ENCODE measurements around the gene COL25A1.

COL25A1 gene

GRCh38 chr4:109302361-109303139 lies at the start of gene COL25A1:
Gene COL25A1 (minus strand): TSS chr4:109302658.
- DNase-seq, result peak; percentile 34

DNA sequence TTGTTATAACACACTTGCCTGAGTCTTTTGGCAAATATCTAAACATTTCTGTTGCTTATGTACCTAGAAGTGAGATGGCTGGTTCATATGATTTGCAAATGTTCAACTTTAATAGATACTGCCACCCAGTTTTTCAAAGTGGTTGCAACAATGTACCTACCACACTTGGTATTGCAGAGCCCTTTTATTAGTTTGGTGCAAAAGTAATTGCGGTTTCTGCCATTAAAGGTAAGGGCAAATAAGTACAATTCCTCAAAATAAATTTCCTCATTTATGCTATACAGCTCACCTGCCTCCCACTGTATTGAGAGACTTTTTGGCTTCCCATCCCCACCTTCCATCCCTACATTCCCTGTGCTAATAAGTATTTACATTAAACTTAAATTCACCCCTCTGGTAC lies 47.7 kb upstream of the COL25A1 start:
- DNase-seq, result no peak

GRCh38 chr4:109334129-109335105 lies 32.0 kb upstream of the COL25A1 start:
- no peak for DNase-seq

DNA sequence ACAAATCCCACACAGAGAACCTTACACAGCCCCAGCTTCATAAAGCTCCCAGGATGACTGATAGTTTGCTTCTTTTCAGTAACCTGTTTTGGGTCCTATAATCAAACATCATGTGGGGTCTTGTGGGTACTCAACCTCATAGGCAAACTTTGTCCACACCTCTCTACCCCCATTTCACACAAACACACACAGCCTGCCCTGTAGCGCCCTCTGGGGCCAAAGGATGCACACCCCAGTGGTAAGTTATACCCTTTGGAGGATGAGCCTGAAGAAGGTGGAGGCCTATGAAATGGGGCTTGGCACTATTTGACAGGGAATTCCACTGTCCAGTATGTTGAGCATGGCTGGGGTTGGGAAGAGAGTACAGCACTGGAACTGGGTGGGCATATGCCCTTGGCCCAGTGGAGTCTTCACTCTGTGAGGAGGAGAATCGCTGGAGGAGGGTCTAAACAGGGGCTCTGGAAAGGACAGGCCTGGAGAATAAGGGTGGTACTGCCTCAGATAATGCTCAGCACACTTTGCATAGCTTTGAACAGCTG lies 30.5 kb upstream of the COL25A1 start:
- DNase-seq, result no peak

DNA sequence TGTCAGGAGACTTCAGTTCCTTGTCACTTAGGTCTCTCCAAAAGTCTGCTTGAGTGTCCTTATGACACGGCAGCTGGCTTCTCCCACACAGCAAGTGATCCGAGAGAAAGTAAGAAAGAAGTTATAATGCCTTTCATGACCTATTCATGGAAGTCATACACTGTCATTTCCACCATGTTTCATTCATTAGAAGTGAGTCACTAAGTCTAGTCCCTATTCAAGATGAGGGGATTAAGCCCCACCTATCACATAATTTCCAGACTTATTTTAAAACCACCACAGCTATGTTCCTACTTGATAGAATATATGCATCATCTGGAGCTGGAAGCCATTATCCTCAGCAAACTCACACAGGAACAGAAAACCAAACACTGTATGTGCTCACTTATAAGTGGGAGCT lies 25.2 kb upstream of the COL25A1 start:
- DNase-seq, result no peak

GRCh38 chr4:109325698-109326097 lies 23.2 kb upstream of the COL25A1 start:
- DNase-seq, result no peak

DNA sequence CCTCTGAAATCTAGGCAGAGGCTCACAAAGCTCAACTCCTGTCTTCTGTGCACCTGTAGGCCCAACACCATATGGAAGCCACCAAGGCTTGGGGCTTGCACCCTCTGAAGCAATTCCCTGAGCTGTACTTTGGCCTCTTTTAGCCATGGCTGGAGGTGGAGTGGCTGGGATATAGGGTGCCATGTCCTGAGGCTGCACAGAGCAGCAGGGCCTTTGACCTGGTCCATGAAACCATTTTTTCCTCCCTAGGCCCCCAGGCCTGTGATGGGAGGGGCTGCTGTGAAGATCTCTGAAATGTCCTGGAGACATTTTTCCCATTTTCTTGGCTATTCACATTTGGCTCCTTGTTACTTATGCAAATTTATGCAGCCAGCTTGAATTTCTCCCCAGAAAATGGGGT lies 20.9 kb upstream of the COL25A1 start:
- no peak for DNase-seq

GRCh38 chr4:109321232-109321631 lies 18.8 kb upstream of the COL25A1 start:
- no peak for DNase-seq

GRCh38 chr4:109319684-109320083 lies 17.2 kb upstream of the COL25A1 start:
- no peak for DNase-seq

- DNase-seq, result no peak
Measured at GRCh38 chr4:109319156-109319555, 16.7 kb upstream of the COL25A1 start.

DNA sequence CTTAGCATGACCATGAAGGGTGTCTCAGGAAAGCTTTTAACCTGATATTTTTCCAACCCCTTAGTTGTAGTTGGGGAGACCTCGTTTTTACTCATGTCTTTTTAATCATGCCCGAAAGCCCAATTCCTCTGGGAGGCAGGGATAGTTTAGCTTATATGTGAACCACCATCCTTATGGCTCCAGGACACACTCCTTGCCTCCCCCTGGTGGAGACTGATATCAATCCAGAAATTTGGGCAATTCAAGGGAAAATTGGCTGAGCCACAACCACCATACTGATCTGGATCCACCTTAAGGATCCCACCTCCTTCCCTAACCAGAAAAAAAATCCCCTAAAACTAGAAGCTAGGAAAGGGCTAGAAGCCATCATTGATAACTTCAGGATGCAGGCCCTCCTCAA lies 13.4 kb upstream of the COL25A1 start:
- DNase-seq, result no peak

- DNase-seq, result no peak
Measured at GRCh38 chr4:109315341-109315740, 12.9 kb upstream of the COL25A1 start.

DNA sequence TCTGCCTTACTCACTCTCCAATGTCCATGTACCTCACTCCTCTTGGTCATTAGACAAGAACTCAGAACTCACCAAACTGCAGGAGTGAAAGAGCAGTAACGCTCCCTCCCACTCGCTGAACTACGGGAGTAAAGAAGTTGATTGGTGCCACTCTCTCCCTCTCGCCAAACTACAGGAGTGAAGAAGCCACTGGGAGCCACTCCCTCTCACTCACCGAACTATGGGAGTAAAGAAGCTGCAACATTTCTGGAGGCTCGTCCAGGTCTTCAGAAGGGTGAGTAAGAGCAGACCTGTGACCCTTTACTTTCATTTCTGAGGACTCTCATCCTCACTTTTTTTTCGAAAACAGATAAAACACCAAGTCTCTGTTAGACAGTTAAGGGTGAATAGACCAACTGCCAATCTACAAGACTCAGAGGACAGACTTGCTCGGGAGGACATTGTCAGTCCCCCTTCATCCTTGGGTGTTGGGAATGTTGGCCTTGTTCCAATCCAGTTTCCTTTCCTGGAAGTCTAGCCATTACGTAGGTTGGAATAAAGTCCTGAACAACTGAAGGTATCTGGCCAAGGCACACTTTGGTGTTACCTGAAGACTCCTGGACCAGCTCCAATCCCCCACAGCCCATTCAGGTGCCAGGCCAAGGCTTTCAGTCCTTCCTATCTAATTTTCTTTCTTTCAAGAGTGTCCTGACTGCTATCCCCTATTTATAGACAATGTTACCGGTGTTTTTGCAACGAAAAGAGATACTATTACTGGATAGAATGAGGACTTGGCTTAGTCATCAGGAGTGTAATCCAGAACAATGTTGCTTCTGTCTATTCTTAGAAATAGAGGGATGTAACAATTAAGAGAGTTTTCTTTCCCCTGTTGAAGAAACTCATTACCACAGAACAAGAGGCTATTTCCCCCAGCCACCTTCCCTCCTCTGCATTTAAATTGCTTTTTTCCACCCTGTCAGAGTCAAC lies 11.0 kb upstream of the COL25A1 start:
- no peak for DNase-seq

GRCh38 chr4:109303140-109303496 lies 660 bp upstream of the COL25A1 start:
- no peak for DNase-seq

- no peak for DNase-seq
Measured at GRCh38 chr4:109301651-109302360, 652 bp downstream of the COL25A1 start.

DNA sequence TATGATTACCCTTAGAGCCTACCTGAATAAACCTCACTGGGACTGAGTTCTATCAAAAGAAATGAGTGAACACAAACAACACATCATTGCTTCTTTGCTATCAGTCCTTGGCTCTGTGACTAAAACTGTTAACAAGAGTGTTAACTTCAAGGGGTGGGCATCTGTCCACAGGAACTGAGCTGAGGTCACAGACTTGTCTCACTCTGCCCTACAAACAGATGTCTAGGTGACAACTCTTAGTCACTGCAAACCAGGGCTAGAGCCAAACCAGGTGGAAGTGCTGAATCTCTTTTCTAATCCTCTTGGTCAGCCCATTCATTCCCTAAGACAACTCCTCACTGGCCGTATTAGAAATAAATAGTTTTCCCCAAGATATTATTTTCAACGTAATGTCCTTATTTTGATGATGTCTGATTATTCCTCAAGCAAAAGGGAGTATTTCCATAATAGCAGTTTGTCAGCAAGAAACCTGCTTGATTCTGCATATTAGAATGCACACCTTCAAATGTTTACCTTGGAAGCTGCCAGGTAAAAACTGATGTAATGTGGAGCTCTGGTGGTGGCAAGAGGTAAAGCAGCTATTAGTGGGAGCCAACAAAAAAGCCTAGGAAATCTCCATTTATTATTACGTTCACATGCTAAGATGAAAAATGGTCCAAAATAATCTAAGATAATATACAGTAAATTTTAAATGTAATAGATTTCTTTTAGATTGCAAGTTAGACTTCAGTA lies 4.0 kb downstream of the COL25A1 start:
- DNase-seq, result no peak

DNA sequence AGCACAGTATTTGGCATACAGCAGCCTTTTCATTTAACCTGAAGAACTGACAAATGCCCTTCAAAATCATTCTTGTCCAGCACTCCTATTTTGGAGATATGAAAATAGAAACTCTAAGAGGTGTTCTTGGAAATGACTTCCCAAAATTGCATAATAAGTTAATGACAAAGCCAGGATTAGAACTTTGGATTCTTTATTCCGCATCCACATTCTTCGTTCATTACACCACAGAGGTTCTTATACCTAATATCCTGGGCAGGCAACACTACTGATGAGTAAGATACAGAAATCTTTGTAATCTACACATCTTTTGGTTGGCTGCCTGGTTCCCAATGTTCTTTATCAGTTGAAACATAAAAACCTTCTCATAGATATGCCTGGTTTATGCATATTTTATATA lies 5.9 kb downstream of the COL25A1 start:
- DNase-seq, result no peak

- no peak for DNase-seq
Measured at GRCh38 chr4:109295081-109295480, 7.4 kb downstream of the COL25A1 start.

- no peak for DNase-seq
Measured at GRCh38 chr4:109294468-109295020, 7.9 kb downstream of the COL25A1 start.

DNA sequence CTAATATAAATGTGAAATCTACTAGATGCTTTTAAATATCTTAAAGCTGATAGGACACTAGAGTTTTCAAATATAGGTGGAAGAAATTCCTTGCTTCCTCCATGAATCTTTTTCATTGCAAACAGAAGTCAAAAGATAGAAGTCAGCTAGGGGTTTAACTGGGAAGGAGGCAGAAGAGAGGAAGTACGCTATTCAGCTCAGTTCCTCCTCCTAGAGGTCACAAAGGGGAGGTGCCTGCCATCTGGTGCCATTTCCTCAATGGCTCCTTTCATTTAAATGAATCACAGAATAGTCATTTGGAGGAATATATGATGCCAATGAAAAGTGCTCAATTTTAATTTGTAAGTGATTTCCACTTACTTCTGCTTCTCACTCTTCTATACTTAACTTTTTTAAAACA lies 8.5 kb downstream of the COL25A1 start:
- no peak for DNase-seq

DNA sequence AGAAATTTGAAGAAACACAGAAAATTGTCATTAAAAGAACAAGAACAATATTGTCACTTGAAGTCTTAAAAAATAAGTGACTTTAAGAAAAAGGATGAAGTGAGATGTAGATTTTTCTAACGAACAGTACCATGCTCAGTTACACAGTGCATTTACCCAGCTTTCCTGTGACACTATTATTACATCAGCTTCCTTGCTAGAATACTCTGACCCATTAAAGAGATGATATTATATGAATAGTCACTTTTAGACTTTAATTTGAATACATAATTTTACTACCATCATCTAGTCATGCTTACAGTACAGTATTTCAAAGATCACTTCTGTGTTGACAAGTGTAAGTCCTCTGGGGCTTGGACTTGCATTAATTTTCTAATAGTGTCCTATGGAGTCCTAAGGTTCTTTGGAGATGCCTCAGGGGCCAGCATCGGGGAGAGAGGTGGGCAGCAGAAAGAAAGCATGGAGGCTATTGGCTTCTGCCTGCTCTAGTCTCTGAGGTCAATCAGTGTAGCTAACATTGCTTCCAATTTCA lies 10.7 kb downstream of the COL25A1 start:
- no peak for DNase-seq
